Stimulated activated CD4-positive, alpha-beta T cell treated with anti-CD3 and anti-CD28 coated beads, Interleukin-12 subunit alpha, Interleukin-12 subunit beta, amount 100 ng/mL, for 4 hours (primary cell): ENCODE results near the gene ZNF862.

Experiments
- DNase-seq: peaks from one replicate; pipeline ENCODE4 v3.0.0-alpha.2; 2020

ZNF862 gene

GRCh38 chr7:149849174-149849573 lies 11.0 kb downstream of the ZNF862 start:
- no peak for DNase-seq

GRCh38 chr7:149850007-149850594 lies 11.9 kb downstream of the ZNF862 start:
- no peak for DNase-seq

DNA sequence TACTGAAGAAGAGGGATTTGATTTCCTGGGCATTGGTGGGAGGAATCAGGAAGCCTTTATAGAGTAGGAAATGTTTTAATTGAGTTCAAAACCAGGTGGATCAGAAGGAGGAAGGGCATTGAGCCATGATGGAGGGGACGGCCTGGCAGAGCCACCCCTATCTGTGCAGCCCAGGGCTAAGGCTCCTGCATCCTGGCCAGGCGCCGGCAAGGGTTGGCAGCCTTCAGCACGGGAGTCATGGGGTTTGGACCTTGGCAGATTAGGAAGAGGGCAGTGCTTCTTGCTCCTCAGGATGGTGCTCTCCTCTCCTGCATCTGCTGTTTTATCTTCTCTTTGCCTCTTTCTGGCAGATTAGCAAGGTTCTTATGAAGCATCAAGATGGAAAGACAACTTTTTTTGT lies 12.5 kb downstream of the ZNF862 start:
- DNase-seq: no peak

DNA sequence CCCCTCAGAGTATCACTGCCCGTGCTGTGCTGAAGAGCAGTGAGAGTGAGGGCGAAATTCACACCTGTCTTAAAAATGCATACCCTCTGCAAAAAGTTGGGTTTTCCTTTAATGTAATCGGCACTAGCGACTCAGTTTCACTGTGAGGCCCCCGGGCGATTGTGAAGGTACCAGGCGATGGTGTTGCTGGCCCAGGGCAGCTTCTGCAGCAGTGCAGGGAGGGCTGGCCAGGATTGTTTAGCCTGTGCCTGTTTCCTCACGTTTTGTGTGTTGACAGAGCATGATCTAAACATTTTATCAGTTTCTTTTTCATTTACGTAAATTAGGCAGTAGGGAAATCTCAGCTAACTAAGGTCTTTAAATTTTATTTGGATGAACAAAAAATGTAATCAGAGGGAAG lies 13.3 kb downstream of the ZNF862 start:
- DNase-seq: no peak

DNA sequence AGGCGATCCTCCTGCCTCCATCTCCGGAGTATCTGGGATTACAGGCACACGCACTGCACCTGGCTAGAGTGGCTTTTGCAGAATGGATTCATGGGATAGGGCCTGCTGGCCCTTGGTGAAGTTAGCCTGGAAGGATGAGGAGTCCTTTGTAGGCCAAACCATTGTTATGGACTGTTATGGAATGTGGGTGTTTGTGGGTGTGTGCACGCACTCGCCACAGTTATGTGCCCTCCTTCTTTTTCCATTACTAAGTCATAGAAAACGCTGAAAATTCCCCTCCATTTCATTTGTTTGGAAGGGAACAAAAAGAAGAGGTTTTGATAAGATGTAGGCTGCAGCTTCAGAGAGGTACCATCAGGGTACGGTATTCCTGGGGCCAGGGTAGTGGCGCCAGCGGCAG lies 15.0 kb downstream of the ZNF862 start:
- no peak for DNase-seq

DNA sequence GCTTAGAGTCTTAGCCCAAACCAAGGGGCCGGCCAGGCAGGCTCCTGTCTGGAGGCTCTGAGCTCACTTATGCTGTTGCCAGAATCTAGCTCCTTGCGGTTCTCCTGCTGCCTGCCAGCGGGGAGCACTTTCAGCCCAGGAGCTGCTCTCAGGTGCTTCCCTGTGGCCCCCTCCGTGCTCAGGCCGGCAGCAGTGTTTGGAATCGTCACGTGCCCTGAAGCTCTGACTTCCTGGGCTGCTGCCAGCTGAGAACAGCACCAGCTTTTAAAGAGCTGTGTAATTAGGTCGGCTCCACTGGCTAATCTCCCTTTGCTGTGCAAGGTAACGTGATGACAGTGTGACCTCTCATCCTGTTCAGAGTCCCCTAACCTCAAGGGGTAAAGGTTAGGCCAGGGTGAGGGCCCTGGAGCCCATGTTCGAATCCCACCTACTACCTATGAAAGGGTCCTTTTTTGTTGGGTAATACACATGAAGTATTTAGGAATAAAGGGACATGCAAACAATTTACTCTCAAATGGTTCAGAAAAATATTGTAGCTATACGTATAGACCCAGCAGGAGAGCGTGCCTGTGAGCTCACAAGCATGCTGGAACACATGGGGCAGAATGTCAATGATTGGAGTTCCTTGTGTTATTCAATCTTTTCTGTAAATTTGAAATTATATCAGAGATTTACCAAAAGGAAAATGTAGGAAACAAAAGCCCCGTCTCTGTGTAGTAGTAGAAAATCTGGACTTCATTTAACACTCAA lies 16.6 kb downstream of the ZNF862 start:
- no peak for DNase-seq

DNA sequence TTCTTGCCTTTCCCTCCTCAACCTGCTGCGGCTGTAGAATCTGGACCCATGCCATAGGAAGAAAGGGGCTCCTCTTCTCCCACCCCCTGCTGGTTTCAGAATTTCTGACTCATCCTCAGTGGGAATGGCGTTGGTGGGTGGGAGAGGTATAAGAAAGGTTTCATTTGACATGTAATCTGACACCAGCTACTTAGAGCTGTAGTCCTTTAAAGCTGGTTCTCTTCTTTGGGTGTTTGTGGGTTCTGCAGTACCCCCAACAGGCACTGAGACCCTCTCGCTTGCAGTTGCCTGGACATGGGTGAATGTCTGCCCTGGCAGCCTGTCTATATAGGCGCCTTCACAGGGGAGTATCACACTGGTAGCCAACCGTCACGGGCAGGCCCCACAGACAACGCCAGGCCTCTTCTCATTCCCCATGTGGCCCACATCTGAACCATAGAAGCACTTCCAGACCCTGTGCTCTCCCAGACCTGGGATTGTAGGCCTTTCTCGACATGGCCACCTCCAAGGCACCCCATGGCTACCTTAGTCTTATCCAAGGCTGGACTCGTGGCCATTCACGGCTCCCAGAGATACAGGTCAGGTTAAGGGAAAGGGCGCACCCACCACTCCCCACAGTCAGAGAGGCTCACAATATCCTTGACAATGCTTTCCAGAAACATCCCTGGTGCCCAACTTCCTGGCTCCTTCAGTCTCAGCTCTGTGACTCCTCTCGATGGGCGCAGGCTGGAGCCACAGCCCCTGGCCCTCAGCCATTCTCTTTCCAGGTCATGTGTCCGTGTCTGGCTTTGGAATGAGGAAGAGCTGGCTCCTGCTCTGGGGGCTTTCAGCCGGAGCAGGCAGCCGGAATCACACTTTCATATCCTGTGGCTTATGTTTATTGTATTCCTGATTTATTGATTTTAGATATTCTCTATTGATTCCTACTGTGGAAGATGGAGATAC lies 17.5 kb downstream of the ZNF862 start:
- DNase-seq: no peak

DNA sequence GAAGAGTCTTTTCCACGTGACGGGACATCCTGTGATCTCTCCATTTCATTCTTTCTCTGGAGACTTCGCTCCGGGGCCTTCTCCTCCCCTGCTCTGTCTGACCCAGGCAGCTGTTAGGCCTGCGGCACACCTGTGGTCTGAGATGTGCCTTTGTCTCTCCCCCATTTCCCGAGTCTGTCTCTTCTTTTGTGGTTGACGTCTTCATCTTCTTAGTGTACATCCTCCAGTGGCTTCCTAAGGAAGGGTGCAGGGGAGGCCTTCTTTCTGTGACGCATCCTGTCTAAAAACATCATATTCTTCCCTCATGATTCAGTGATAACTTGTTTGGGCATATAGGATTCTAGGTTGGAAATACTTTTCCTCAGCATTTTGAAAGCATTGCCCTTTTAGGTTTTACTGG lies 18.4 kb downstream of the ZNF862 start:
- DNase-seq: no peak

DNA sequence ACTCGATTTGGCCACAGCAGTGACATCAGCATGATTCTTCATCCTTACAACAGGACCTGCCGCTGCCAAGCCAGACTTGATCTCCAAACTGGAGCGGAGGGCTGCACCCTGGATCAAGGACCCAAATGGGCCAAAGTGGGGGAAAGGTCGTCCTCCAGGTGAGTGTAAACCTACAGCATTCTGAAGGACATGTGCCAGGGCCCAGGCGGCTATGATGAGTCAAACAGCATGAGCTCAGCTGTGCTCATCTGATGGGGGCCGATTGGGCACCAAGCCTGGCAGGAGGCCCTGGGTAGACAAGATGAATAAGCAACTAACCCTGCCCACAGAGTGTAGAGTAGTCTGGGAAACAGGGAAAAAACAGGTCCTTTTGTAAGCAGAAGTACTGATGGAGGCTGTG lies 21.2 kb downstream of the ZNF862 start:
- no peak for DNase-seq

- no peak for DNase-seq
Observed at GRCh38 chr7:149859876-149860275, 21.7 kb downstream of the ZNF862 start.

DNA sequence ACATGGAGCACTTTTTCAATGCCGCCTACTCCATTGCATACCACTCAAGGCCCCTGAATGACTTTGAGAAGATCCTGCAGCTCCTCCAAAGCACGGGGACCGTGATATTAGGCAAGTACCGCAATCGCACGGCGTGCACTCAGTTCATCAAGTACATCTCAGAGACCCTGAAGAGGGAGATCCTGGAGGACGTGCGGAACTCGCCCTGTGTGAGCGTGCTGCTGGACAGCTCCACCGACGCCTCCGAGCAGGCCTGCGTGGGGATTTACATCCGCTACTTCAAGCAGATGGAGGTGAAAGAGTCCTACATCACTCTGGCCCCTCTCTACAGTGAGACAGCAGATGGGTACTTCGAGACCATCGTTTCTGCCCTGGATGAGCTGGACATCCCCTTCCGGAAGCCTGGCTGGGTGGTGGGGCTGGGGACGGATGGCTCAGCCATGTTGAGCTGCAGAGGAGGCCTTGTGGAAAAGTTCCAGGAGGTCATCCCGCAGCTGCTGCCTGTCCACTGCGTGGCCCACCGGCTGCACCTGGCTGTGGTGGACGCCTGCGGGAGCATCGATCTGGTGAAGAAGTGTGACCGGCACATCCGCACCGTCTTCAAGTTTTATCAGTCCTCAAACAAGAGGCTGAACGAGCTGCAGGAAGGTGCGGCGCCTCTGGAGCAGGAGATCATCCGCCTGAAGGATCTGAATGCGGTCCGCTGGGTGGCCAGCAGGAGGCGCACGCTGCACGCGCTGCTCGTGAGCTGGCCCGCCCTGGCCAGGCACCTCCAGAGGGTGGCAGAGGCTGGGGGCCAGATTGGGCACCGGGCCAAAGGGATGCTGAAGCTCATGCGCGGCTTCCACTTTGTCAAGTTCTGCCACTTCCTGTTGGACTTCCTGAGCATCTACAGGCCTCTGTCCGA lies 22.9 kb downstream of the ZNF862 start:
- DNase-seq: no peak

DNA sequence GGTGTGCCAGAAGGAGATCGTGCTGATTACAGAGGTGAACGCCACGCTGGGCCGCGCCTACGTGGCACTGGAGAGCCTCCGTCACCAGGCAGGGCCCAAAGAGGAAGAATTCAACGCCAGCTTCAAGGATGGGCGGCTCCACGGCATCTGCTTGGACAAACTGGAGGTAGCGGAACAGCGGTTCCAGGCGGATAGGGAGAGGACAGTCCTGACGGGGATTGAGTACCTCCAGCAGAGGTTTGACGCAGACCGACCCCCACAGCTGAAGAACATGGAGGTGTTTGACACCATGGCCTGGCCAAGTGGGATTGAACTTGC lies 23.5 kb downstream of the ZNF862 start:
- DNase-seq: no peak

GRCh38 chr7:149862156-149862555 lies 24.0 kb downstream of the ZNF862 start:
- no peak for DNase-seq

DNA sequence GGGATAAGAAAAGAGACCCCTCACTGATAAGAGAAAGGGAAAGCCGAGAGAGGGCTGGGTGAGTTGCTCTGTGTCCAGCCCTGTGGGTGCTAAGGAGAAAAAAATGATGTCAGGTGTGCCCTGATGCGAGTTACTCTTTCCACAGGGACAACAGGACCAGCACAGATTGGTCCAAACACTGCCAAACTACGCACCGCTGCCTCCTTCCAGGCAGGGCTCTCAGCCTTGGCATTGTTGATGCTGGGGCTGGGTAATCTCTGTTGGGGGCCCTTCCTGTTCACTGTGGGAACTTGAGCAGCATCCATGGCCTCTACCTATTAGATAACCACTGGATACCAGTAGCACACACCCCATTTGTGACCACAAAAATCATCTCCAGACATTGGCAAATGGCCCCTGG lies 25.3 kb downstream of the ZNF862 start:
- no peak for DNase-seq

DNA sequence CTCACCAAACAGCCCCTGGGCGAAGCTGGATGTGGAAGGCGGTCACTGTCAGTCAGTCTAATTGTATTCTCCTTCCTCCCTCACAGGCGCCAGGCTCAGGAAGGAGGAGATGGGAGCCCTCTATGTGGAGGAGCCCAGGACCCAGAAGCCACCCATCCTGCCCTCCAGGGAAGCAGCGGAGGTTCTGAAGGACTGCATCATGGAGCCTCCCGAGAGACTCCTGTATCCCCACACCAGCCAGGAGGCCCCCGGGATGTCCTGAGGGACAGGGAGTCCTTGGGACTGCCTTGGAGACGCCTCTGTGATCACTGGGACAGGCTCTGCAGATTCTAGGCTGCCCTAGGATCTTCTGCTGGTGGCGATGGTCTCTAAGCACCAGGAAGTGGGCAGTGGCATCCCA lies 25.8 kb downstream of the ZNF862 start:
- DNase-seq: no peak

DNA sequence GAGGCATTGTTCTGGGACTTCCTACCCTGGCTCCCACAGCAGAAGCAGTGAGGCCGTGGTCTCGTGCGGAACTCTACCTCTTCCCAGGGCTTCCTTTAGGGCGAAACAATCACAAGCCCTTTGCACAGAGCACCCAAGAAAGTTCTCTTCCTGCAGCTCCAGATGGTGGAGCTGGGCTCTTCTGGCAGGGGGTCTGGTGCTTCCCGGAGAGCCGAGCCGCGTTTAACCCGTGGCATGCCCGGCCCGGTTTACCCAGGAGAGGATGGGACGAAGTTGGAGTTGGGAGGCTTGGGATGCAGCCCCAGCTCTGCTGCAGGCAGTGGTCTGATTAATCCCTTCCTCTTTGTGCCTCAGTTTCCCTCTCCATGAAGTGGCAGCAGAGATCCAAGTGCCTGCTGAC lies 26.6 kb downstream of the ZNF862 start:
- DNase-seq: no peak

DNA sequence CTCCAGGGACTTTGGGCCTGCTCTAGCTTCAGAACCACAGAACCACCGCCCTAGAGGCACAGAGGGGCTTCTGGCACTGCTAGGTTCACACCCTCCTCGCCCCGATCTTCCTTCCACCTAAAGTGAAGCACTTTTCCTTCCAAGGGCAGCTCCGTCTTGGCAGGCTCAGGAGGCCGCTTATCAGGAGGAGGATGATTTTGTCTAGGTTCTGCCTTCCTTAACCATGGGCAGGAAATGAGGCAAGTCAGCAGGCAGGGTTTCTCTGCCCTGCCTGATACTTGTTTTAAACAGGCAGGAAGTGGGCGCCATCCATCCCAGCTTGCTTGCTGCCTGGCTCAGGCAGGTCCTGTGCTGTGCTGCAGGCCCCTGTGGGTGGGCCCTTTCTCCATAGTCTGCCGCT lies 27.3 kb downstream of the ZNF862 start:
- peak; percentile 43 for DNase-seq

DNA sequence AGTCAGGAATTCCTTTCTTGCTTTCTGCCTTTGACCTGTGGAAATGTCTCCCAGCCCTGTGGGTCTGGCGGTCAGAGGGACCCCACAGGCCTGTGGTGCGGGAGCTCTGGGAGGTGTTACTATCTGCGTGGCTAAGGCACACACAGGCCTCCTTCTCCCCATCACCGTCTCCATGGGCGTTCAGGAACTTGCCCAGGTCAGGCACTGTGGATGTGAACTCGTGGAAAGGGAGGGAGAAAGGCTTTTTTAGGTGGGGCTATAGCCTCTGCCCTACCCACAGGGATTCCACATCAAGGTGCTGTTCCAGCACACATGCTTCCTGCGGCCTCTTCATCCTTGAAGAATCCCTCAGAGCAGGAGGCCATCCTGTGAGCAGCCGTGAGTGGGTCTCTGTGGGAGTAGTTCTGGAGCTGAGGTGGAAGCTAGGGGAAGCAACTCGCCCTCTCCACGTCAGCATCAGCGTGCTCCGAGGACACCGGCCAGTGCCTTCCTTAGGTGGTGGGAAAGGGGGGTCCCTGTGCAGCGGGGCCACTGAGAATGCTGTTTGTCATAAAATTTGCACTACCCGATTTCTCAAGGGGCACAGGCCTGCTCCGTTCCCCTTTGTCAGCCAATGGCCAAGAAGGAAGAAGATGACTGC lies 28.1 kb downstream of the ZNF862 start:
- DNase-seq: no peak

- DNase-seq: no peak
Observed at GRCh38 chr7:149866779-149867447, 28.7 kb downstream of the ZNF862 start.

GRCh38 chr7:149867762-149868622 lies 29.8 kb downstream of the ZNF862 start:
- DNase-seq: no peak
